Measurements from ENCODE around the gene ZNF32. TPM values are rescaled to one million over a fixed set of nuclear protein-coding genes. Genes with fewer than 3 reads are reported as not detected.

ZNF32 gene
- polyA plus RNA-seq, 1 experiment = 57.7 TPM

DNA sequence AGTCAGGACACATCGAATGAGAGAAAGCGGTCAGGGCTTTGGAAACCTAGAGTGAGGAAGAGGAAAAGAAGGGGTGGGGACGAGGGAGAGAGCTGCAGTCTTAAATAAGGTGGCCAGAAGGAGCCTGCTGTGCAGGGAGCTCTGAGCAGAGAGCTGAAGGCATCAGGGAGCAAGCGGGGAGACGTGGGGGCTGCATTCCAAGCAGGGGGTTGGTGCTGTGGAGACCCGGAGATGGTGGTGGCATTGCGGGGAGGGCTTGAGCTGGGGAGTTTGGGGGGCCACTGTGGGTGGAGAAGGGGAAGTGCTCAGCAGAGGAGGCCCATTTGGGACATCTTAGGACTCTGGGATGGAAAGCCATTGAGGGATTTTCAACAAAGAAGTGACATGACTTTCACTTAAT is 38.7 kb upstream of the ZNF32 start:
- Histone ChIP-seq H3K27me3 (ENCODE audit: control insufficient read depth, insufficient read depth, low read length) (no peaks in the 10 kb centered on the region), H3K9me3 (ENCODE audit: control insufficient read depth, insufficient read depth, low read length) (peaks cover 10% of the 10 kb centered on the region; the same call in 1 of the 2 replicates), H3K4me3 (ENCODE audit: low read depth, low read length) (no peak overlapping the region), H3K27ac (ENCODE audit: low read depth, low read length) (no peak overlapping the region)
- POLR2A ChIA-PET = no interaction called here
- DNase-seq (ENCODE audit: low read depth, low spot score) = no peak
- CTCF ChIA-PET = interaction anchor here (0.7 kb wide), 1 partner anchor 1189 kb away, joined by 6 read pairs; no protein-coding TSS in a partner anchor
- TF ChIP-seq, protein P1, sequence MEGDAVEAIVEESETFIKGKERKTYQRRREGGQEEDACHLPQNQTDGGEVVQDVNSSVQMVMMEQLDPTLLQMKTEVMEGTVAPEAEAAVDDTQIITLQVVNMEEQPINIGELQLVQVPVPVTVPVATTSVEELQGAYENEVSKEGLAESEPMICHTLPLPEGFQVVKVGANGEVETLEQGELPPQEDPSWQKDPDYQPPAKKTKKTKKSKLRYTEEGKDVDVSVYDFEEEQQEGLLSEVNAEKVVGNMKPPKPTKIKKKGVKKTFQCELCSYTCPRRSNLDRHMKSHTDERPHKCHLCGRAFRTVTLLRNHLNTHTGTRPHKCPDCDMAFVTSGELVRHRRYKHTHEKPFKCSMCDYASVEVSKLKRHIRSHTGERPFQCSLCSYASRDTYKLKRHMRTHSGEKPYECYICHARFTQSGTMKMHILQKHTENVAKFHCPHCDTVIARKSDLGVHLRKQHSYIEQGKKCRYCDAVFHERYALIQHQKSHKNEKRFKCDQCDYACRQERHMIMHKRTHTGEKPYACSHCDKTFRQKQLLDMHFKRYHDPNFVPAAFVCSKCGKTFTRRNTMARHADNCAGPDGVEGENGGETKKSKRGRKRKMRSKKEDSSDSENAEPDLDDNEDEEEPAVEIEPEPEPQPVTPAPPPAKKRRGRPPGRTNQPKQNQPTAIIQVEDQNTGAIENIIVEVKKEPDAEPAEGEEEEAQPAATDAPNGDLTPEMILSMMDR (IDR thresholded peaks at IDR 0.05; ENCODE audit: low read depth, low read length) = no peak

DNA sequence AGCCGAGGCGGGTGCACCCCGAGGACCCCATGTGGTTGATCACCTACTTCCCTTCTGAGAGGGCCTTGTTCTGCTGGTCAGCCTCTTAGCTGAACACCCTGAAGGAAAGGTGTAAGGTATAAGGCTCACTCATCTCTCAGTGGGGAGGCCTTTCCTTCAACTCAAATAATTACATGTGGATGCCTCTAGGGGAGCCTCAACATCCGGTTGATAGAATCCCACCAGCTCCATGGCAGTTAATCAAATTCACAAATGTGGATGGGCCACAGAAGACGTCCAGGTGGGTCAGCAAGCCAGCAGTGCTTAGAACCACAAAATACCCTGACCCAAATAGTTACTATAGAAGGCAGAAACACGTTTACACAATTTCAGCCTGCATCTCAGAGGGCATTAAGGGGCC is 37.7 kb upstream of the ZNF32 start:
- Histone ChIP-seq H3K27ac (ENCODE audit: low read depth, low read length) (no peak overlapping the region), H3K27me3 (ENCODE audit: control insufficient read depth, insufficient read depth, low read length) (no peaks in the 10 kb centered on the region), H3K4me3 (ENCODE audit: low read depth, low read length) (no peak overlapping the region), H3K9me3 (ENCODE audit: control insufficient read depth, insufficient read depth, low read length) (peaks cover 10% of the 10 kb centered on the region; the same call in 1 of the 2 replicates)
- CTCF ChIA-PET = interaction anchor here (0.5 to 1.0 kb wide), 4 partner anchors 16 to 701 kb away, joined by 3 to 4 read pairs (median 4); no protein-coding TSS in a partner anchor
- no peak for DNase-seq (ENCODE audit: low read depth, low spot score)
- POLR2A ChIA-PET = no interaction called here
- TF ChIP-seq, protein P1 (IDR thresholded peaks at IDR 0.05; ENCODE audit: low read depth, low read length) = 0 out of 2 replicates have a peak, but pooled peaks have one; percentile 21

DNA sequence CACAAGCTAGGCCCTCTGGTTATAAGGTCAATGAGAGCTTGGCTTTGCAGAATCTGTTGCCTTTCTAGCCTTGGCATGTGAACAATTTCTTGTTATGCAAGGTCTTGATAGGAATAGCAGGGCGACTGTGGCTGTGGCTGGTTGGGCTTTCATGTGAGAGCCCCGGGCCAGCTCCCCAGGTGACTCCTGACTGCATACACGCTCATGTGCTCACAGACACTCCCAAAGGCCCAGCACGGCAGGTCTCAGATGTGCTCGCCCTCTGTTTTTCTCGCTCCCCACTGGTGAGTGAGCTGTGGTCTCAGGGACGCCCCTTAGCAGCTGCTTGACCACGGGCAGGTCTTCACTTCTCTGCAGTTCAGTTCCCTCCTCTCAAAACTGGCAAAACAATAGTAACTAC is 37.1 kb upstream of the ZNF32 start:
- no peak overlapping the region for H3K27ac ChIP-seq (ENCODE audit: low read depth, low read length)
- H3K4me3 ChIP-seq (ENCODE audit: low read depth, low read length) = no peak overlapping the region
- no peak for DNase-seq (ENCODE audit: low read depth, low spot score)
- TF ChIP-seq, protein P1 (IDR thresholded peaks at IDR 0.05; ENCODE audit: low read depth, low read length) = no peak
- ChIA-PET POLR2A (no interaction called here), CTCF (interaction anchor here (0.5 to 1.0 kb wide), 4 partner anchors 15 to 702 kb away, joined by 3 to 4 read pairs (median 4); no protein-coding TSS in a partner anchor)
- H3K9me3 ChIP-seq (ENCODE audit: control insufficient read depth, insufficient read depth, low read length) = peaks cover 10% of the 10 kb centered on the region; the same call in 1 of the 2 replicates
- H3K27me3 ChIP-seq (ENCODE audit: control insufficient read depth, insufficient read depth, low read length) = no peaks in the 10 kb centered on the region

DNA sequence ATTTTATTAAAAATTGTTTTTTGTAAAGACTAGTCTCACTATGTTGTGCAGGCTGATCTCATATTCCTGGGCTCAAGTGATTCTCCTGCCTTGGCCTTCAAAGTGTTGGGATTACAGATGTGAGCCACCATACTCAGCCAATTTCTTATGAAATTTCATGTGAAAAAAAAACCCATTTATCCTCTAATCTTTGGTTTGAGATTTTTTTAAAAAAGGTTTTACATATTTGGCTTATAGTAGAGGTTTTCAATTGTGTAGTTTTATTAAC is 35.5 kb upstream of the ZNF32 start:
- Histone ChIP-seq H3K27ac (ENCODE audit: low read depth, low read length) (no peak overlapping the region), H3K4me3 (ENCODE audit: low read depth, low read length) (no peak overlapping the region), H3K27me3 (ENCODE audit: control insufficient read depth, insufficient read depth, low read length) (no peaks in the 10 kb centered on the region), H3K9me3 (ENCODE audit: control insufficient read depth, insufficient read depth, low read length) (peaks cover 5% of the 10 kb centered on the region; the same call in 1 of the 2 replicates)
- ChIA-PET CTCF (no interaction called here), POLR2A (no interaction called here)
- TF ChIP-seq, protein P1 (IDR thresholded peaks at IDR 0.05; ENCODE audit: low read depth, low read length) = no peak
- no peak for DNase-seq (ENCODE audit: low read depth, low spot score)

DNA sequence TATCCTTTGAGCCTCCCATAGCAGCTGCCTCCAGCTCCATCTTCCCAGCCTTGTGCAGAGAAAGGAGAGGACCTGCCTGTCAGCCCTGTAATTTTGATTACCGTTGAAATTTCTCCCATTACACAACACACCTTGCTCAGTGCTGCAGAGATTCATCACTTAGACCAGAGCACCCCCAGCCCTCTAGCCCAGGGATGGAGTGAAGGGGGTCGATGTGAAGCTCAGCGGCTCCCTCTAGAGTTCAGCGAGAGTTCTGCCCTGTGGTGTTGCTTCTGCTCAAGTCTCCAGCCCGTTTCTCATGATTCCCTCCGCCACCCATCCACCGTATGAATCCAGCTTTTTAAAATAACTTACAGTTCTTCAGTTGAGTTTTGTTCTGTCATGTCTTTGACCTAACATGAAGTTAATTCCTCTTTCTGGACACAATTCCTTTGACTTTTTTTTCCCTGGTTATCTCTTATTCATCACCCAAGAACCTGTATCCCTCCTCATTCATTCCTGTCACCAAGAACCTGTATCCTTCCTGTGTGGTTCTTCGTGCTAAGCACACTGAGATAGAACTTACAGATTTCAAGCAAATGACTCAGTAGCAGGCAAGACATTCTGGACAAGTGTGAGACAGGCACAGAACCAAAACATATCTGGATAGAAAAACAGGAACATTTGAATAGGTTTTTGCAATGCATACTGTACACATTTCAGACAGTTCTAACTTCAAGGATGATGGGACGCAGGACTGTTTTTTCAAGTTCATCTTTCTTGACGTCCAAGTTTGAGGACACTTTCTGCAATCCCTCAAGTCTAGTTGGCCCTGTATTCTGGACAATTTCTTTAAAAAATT is 35.0 kb upstream of the ZNF32 start:
- H3K9me3 ChIP-seq (ENCODE audit: control insufficient read depth, insufficient read depth, low read length) = peaks cover 3% of the 10 kb centered on the region; the same call in 1 of the 2 replicates
- ChIA-PET POLR2A (no interaction called here), CTCF (interaction anchor here (1.2 to 2.0 kb wide), 5 partner anchors 11 to 628 kb away, joined by 3 to 7 read pairs (median 7); no protein-coding TSS in a partner anchor)
- TF ChIP-seq, protein P1 (IDR thresholded peaks at IDR 0.05; ENCODE audit: low read depth, low read length) = peak; percentile 48
- no peak for DNase-seq (ENCODE audit: low read depth, low spot score)
- no peak overlapping the region for H3K27ac ChIP-seq (ENCODE audit: low read depth, low read length)
- no peaks in the 10 kb centered on the region for H3K27me3 ChIP-seq (ENCODE audit: control insufficient read depth, insufficient read depth, low read length)
- no peak overlapping the region for H3K4me3 ChIP-seq (ENCODE audit: low read depth, low read length)
